ENCODE data around the gene R3HDM2.

DNA sequence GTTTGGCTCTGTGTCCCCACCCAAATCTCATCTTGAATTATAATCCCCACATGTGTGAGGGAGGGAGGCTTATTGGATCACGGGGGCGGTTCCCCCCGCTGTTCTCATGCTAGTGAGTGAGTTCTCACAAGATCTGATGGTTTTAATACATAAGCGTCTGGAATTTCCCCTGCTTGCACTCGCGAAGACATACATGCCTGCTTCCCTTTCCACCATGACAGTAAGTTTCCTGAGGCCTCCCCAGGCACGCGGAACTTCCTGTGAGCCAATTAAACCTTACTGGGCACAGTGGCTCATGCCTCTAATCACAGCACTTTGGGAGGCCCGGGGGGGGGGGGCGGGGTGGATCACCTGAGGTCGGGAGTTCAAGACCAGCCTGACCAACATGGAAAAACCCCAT lies 60.8 kb downstream of the R3HDM2 start:
- TF ChIP-seq, protein P1, sequence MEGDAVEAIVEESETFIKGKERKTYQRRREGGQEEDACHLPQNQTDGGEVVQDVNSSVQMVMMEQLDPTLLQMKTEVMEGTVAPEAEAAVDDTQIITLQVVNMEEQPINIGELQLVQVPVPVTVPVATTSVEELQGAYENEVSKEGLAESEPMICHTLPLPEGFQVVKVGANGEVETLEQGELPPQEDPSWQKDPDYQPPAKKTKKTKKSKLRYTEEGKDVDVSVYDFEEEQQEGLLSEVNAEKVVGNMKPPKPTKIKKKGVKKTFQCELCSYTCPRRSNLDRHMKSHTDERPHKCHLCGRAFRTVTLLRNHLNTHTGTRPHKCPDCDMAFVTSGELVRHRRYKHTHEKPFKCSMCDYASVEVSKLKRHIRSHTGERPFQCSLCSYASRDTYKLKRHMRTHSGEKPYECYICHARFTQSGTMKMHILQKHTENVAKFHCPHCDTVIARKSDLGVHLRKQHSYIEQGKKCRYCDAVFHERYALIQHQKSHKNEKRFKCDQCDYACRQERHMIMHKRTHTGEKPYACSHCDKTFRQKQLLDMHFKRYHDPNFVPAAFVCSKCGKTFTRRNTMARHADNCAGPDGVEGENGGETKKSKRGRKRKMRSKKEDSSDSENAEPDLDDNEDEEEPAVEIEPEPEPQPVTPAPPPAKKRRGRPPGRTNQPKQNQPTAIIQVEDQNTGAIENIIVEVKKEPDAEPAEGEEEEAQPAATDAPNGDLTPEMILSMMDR (IDR thresholded peaks at IDR 0.05; ENCODE audit: borderline replicate concordance, extremely low read depth, low read length, poor library complexity, severe bottlenecking), result no peak
- TF ChIP-seq EZH2 (IDR thresholded peaks at IDR 0.05; ENCODE audit: borderline replicate concordance, low read depth, low read length, severe bottlenecking), result no peak
